Panc1 (cell line): ENCODE data around the gene WFIKKN1.

Experiments used
- POLR2AphosphoS5 ChIP-seq: IDR thresholded peaks from 2 replicates; pipeline ENCODE4 v1.6.1; 2012; ENCODE audit warnings: mild to moderate bottlenecking, low read depth, low read length, moderate library complexity
- REST ChIP-seq, 2 experiments: IDR thresholded peaks; 2 replicates each; pipeline ENCODE4 v1.6.1; 2011 to 2012; ENCODE audit warnings: low read depth in 2 of 2, control low read depth in 1 of 2, low read length in 1 of 2, mild to moderate bottlenecking in 1 of 2, moderate library complexity in 1 of 2; ENCODE audit not compliant: insufficient read depth in 1 of 2
- SIN3A ChIP-seq: IDR thresholded peaks from 2 replicates; pipeline ENCODE4 v1.6.1; 2012; ENCODE audit warnings: low read depth, mild to moderate bottlenecking, low read length, moderate library complexity, borderline replicate concordance; ENCODE audit not compliant: insufficient read depth
- TF ChIP-seq, protein P1 (sequence below): fragments of 450-650 bp; IDR thresholded peaks from 2 replicates; pipeline ENCODE4 v1.5.1; 2017; ENCODE audit warnings: mild to moderate bottlenecking

DNA sequence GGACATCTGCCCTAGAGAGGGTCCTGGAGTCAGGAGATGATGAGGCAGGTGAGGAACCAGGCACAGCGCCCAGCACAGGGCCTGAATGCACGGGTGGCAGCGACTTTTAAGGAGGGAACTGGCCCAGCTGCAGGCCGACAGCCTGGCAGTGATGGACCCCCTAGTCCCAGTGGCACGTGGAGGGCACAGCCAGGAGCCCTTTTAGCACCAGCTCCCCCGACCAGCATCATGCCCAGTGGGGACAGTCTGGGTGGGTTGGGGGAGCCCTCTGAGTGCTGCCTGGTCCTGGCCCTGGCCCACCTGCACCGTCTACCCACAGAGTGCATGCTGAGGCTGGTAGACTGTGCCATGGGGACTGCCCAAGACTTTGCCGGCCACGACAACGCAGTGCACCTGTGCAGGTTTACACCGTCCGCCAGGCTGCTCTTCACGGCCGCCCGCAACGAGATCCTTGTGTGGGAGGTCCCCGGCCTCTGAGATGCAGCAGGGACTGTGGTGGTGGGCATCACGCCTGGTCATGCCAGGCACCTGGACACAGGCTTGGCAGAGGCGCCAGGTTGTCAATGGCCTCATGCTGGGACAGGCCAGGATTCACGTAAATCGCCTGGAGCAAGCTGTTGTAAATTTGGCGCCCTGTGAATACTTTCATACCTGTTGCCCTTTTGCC lies 36.5 kb downstream of the WFIKKN1 start:
- TF ChIP-seq, protein P1, sequence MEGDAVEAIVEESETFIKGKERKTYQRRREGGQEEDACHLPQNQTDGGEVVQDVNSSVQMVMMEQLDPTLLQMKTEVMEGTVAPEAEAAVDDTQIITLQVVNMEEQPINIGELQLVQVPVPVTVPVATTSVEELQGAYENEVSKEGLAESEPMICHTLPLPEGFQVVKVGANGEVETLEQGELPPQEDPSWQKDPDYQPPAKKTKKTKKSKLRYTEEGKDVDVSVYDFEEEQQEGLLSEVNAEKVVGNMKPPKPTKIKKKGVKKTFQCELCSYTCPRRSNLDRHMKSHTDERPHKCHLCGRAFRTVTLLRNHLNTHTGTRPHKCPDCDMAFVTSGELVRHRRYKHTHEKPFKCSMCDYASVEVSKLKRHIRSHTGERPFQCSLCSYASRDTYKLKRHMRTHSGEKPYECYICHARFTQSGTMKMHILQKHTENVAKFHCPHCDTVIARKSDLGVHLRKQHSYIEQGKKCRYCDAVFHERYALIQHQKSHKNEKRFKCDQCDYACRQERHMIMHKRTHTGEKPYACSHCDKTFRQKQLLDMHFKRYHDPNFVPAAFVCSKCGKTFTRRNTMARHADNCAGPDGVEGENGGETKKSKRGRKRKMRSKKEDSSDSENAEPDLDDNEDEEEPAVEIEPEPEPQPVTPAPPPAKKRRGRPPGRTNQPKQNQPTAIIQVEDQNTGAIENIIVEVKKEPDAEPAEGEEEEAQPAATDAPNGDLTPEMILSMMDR, result no peak
- no peak for TF ChIP-seq REST (IDR thresholded peaks at IDR 0.05; ENCODE audit: insufficient read depth in 1 of 2, low read depth in 2 of 2, low read length in 1 of 2)
- no peak for TF ChIP-seq POLR2AphosphoS5
- no peak for TF ChIP-seq SIN3A
